HCT116 (cell line): ENCODE results near the gene SETD6. TPM values are rescaled to one million over a fixed set of nuclear protein-coding genes. Genes with fewer than 3 reads are reported as not detected.

ENCODE experiments used
- ATAC-seq: fragments of 200-7000 bp; cut with Tn5 transposase; 2 replicates; pipeline ENCODE4 v1.9.1; 2020; ENCODE audit warnings: mild to moderate bottlenecking, moderate library complexity
- BruUV-seq: library from RNA; stranded (reverse); fragments of 400-500 nt; replicated peaks from 2 replicates; lab custom pipeline; 2021; lab: Mats Ljungman, UMichigan
- CTCF ChIA-PET: fragments of 300-600 bp; sonication (Branson Sonifier 250); formaldehyde crosslinking; loops from one replicate; lab custom pipeline; 2021; ENCODE audit warnings: antibody characterized with exemption; lab: Charles Lee
- POLR2A ChIA-PET: fragments of 300-600, 350-600 bp; sonication (Branson Sonifier 250); formaldehyde crosslinking; loops from one replicate; lab custom pipeline; 2021; ENCODE audit warnings: antibody characterized with exemption; lab: Charles Lee
- RAD21 ChIA-PET, 2 experiments: fragments of 300-600 bp; sonication (Branson Sonifier 250); formaldehyde crosslinking; loops; one replicate each; lab custom pipeline; 2023; ENCODE audit warnings: low total read pairs in 2 of 2; ENCODE audit not compliant: uncharacterized antibody in 2 of 2, unreplicated experiment in 2 of 2, low non-redundant PET in 1 of 2; lab: Charles Lee
- DNase-seq: peaks from one replicate; pipeline ENCODE4 v3.0.0-alpha.2; 2010; ENCODE audit warnings: low read depth, low spot score
- H2AFZ ChIP-seq: fragments of 200-600 bp; shearing (Covaris generic), sonication (generic); 2 replicates; pipeline ENCODE4 v1.6.1; 2017; ENCODE audit warnings: low read depth, mixed run types, mixed read lengths, antibody characterized with exemption, low read length; ENCODE audit not compliant: poor library complexity, severe bottlenecking
- H3K27ac ChIP-seq: 2 replicates; pipeline ENCODE4 v1.5.1; 2012; ENCODE audit warnings: low read depth, low read length
- H3K27me3 ChIP-seq: fragments of 200-600 bp; sonication (generic); 2 replicates; pipeline ENCODE4 v1.6.1; 2016; ENCODE audit warnings: mixed run types, low read length, mixed read lengths; ENCODE audit not compliant: insufficient read depth
- H3K36me3 ChIP-seq, 2 experiments: fragments of 200-500 bp in 1 of 2; fragments of 200-600 bp in 1 of 2; sonication (Bioruptor generic) in 1 of 2; sonication (generic) in 1 of 2; 2 replicates each; pipeline versions ENCODE4 v1.5.1 to v1.6.1; 2014 to 2016; ENCODE audit warnings: low read length in 2 of 2, inconsistent platforms in 1 of 2, mixed read lengths in 1 of 2, mixed run types in 1 of 2; ENCODE audit not compliant: insufficient read depth in 2 of 2, control insufficient read depth in 1 of 2
- H3K4me1 ChIP-seq, 2 experiments: fragments of 200-600 bp in 1 of 2; sonication (generic) in 1 of 2; 2 replicates each; pipeline versions ENCODE4 v1.5.1 to v1.6.1; 2012 to 2017; ENCODE audit warnings: low read length in 2 of 2, inconsistent platforms in 1 of 2, mild to moderate bottlenecking in 1 of 2, mixed read lengths in 1 of 2, mixed run types in 1 of 2, moderate library complexity in 1 of 2; ENCODE audit not compliant: insufficient read depth in 2 of 2, control insufficient read depth in 1 of 2
- H3K4me2 ChIP-seq: fragments of 200-600 bp; sonication (generic); 2 replicates; pipeline ENCODE4 v1.6.1; 2017; ENCODE audit warnings: mixed run types, low read length, mixed read lengths
- H3K4me3 ChIP-seq, 2 experiments: fragments of 200-600 bp in 1 of 2; sonication (generic) in 1 of 2; replicated peaks in 1 of 2; 2 replicates each; pipeline ENCODE4 v1.5.1; 2011 to 2016; ENCODE audit warnings: low read length in 2 of 2, control low read depth in 1 of 2, low read depth in 1 of 2, mild to moderate bottlenecking in 1 of 2, mixed read lengths in 1 of 2, mixed run types in 1 of 2
- H3K79me2 ChIP-seq: fragments of 200-600 bp; sonication (generic); 2 replicates; pipeline ENCODE4 v1.6.1; 2017; ENCODE audit warnings: mild to moderate bottlenecking, mixed run types, low read length, moderate library complexity, mixed read lengths; ENCODE audit not compliant: insufficient read depth
- H3K9ac ChIP-seq: fragments of 200-600 bp; sonication (generic); 2 replicates; pipeline ENCODE4 v1.6.1; 2016; ENCODE audit warnings: low read length, mixed read lengths
- H3K9me2 ChIP-seq: fragments of 200-600 bp; sonication (generic), shearing (Covaris generic); 2 replicates; pipeline ENCODE4 v1.6.1; 2017; ENCODE audit warnings: mixed run types, mild to moderate bottlenecking, moderate library complexity; ENCODE audit not compliant: insufficient read depth
- H3K9me3 ChIP-seq, 2 experiments: fragments of 200-500 bp in 1 of 2; fragments of 200-600 bp in 1 of 2; sonication (Bioruptor generic) in 1 of 2; sonication (generic) in 1 of 2; 2 replicates each; pipeline ENCODE4 v1.6.1; 2014 to 2017; ENCODE audit warnings: low read length in 2 of 2, mixed read lengths in 2 of 2, inconsistent platforms in 1 of 2, low read depth in 1 of 2, mild to moderate bottlenecking in 1 of 2, mixed run types in 1 of 2, moderate library complexity in 1 of 2; ENCODE audit not compliant: control insufficient read depth in 1 of 2, insufficient read depth in 1 of 2
- H4K20me1 ChIP-seq: fragments of 200-600 bp; sonication (generic), shearing (Covaris generic); 2 replicates; pipeline ENCODE4 v1.6.1; 2017; ENCODE audit warnings: mixed run types, mild to moderate bottlenecking, moderate library complexity; ENCODE audit not compliant: insufficient read depth
- EGR1 ChIP-seq: IDR thresholded peaks from 2 replicates; pipeline ENCODE4 v1.6.1; 2012; ENCODE audit warnings: low read depth
- FOSL1 ChIP-seq: IDR thresholded peaks from 2 replicates; pipeline ENCODE4 v1.6.1; 2012; ENCODE audit warnings: low read depth
- POLR2AphosphoS5 ChIP-seq: IDR thresholded peaks from 2 replicates; pipeline ENCODE4 v1.6.1; 2011; ENCODE audit warnings: mild to moderate bottlenecking, low read depth, low read length, moderate library complexity
- SRF ChIP-seq: IDR thresholded peaks from 2 replicates; pipeline ENCODE4 v1.6.1; 2012; ENCODE audit warnings: low read depth
- ZNF274 ChIP-seq: fragments of 200-500 bp; sonication (Bioruptor generic); IDR thresholded peaks from 2 replicates; pipeline ENCODE4 v1.6.1; 2014; ENCODE audit warnings: mild to moderate bottlenecking, low read depth, low read length, inconsistent platforms
- intact Hi-C: fragments of 100-400 bp; cut with micrococcal nuclease; formaldehyde crosslinking; loops from 2 replicates; pipeline ENCODE4 v1.10.0; 2022
- total RNA-seq: library from RNA; stranded (reverse); gene quantifications from one replicate; pipeline ENCODE4 v1.2.1, GENCODE V29; 2021; ENCODE audit not compliant: unreplicated experiment
- TF ChIP-seq, protein P1 (sequence below), 3 experiments: fragments of 200-600 bp in 1 of 3; sonication (generic) in 1 of 3; IDR thresholded peaks in 2 of 3; conservative IDR thresholded peaks in 1 of 3; 2 replicates each; pipeline ENCODE4 v1.5.1; 2012 to 2017; ENCODE audit warnings: low read depth in 2 of 3, low read length in 2 of 3, antibody characterized with exemption in 1 of 3, borderline replicate concordance in 1 of 3, control low read depth in 1 of 3, mild to moderate bottlenecking in 1 of 3, mixed read lengths in 1 of 3, mixed run types in 1 of 3, moderate library complexity in 1 of 3; ENCODE audit not compliant: insufficient read depth in 1 of 3
- TF ChIP-seq, protein P2 (sequence below): IDR thresholded peaks from 2 replicates; pipeline ENCODE4 v1.6.1; 2012

Gene SETD6
- total RNA-seq, 1 experiment from 2014 or later: 26.6 TPM

DNA sequence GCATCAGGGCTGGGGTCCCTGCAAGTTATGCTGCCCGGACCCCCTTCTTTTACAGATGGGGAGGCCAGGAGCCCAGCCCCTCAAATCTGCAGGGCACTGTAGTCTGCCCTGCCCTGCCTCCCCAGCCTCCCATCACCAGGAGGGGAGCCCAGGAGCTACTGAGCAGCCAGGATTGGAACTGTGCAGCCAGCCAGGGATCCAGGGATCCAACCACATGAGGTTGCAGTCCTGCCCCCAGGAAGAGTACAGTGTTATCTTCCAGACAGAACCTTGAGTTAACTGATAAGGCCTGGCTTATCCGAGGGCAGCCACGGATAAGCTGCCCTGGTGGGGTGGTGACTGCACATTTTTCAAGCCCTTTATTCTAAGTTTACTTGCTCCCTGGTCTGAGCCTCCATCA lies 26.8 kb upstream of the SETD6 start:
- no peak overlapping the region for H2AFZ ChIP-seq
- no peaks in the 10 kb centered on the region for H4K20me1 ChIP-seq
- TF ChIP-seq, protein P1, sequence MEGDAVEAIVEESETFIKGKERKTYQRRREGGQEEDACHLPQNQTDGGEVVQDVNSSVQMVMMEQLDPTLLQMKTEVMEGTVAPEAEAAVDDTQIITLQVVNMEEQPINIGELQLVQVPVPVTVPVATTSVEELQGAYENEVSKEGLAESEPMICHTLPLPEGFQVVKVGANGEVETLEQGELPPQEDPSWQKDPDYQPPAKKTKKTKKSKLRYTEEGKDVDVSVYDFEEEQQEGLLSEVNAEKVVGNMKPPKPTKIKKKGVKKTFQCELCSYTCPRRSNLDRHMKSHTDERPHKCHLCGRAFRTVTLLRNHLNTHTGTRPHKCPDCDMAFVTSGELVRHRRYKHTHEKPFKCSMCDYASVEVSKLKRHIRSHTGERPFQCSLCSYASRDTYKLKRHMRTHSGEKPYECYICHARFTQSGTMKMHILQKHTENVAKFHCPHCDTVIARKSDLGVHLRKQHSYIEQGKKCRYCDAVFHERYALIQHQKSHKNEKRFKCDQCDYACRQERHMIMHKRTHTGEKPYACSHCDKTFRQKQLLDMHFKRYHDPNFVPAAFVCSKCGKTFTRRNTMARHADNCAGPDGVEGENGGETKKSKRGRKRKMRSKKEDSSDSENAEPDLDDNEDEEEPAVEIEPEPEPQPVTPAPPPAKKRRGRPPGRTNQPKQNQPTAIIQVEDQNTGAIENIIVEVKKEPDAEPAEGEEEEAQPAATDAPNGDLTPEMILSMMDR (IDR thresholded peaks at IDR 0.05 in 2 of 3, conservative IDR thresholded peaks at IDR 0.05 in 1 of 3; ENCODE audit: borderline replicate concordance in 1 of 3, insufficient read depth in 1 of 3, low read depth in 2 of 3, low read length in 2 of 3): 0 out of 6 replicates have a peak, but pooled peaks of 1 of the 3 experiments have one; percentile 10
- no peak for TF ChIP-seq POLR2AphosphoS5
- no peak for TF ChIP-seq EGR1
- no peak for TF ChIP-seq FOSL1
- TF ChIP-seq ZNF274: no peak
- TF ChIP-seq, protein P2, sequence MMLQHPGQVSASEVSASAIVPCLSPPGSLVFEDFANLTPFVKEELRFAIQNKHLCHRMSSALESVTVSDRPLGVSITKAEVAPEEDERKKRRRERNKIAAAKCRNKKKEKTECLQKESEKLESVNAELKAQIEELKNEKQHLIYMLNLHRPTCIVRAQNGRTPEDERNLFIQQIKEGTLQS: no peak
- no peak for TF ChIP-seq SRF
- intact Hi-C loops: loop anchor here (2.0 to 5.0 kb wide), 3 partner anchors 190 to 466 kb away; no protein-coding TSS in a partner anchor
- H3K79me2 ChIP-seq: no peaks in the 10 kb centered on the region
- ChIA-PET POLR2A (interaction anchor here (1.1 kb wide), 1 partner anchor 152 kb away, joined by 7 read pairs; no protein-coding TSS in a partner anchor), RAD21 (interaction anchor here (1.0 to 2.5 kb wide), 5 partner anchors 152 to 268 kb away, joined by 3 to 15 read pairs (median 6); no protein-coding TSS in a partner anchor), CTCF (interaction anchor here (1.3 to 5.0 kb wide), 10 partner anchors 11 to 268 kb away, joined by 4 to 92 read pairs (median 12); partner anchors contain the start of genes GINS3 and NDRG4)
- no peaks in the 10 kb centered on the region for H3K27me3 ChIP-seq
- no peak overlapping the region for H3K27ac ChIP-seq
- peaks cover 0 to 7% of the 10 kb centered on the region in 2 experiments; a peak in 3 of 4 replicates for H3K4me1 ChIP-seq
- no TSS peak for BruUV-seq
- ATAC-seq (peak; percentile 34; the same call in 1 of the 2 replicates), DNase-seq (no peak)
- H3K36me3 ChIP-seq: no peaks in the 10 kb centered on the region
- H3K4me3 ChIP-seq: no peak overlapping the region
- no peak overlapping the region for H3K4me2 ChIP-seq
- H3K9ac ChIP-seq: no peak overlapping the region
- no peaks in the 10 kb centered on the region for H3K9me3 ChIP-seq
- H3K9me2 ChIP-seq: no peaks in the 10 kb centered on the region
